PC-9 (cell line): ENCODE measurements around the gene TADA2B. TPM values are rescaled to one million over a fixed set of nuclear protein-coding genes. Genes with fewer than 3 reads are reported as not detected.

Source experiments
- BruUV-seq: library from RNA; stranded (reverse); fragments of 400-500 nt; replicated peaks from 2 replicates; lab custom pipeline; 2021; lab: Mats Ljungman, UMichigan
- CTCF ChIA-PET: fragments of 300-600 bp; sonication (Branson Sonifier 250); formaldehyde crosslinking; loops from one replicate; lab custom pipeline; 2022; ENCODE audit warnings: antibody characterized with exemption; lab: Charles Lee
- POLR2A ChIA-PET: fragments of 300-600 bp; sonication (Branson Sonifier 250); formaldehyde crosslinking; loops from one replicate; lab custom pipeline; 2022; ENCODE audit warnings: antibody characterized with exemption; ENCODE audit not compliant: unreplicated experiment; lab: Charles Lee
- DNase-seq, 2 experiments: peaks; one replicate each; pipeline versions ENCODE4 v3.0.0 to v3.0.0-alpha.2; 2015 to 2022; ENCODE audit warnings: mixed read lengths in 1 of 2
- H2AFZ ChIP-seq: fragments of 200-600 bp; sonication (generic); 2 replicates; pipeline ENCODE4 v1.8.1; 2017; ENCODE audit warnings: antibody characterized with exemption
- H3F3A ChIP-seq: fragments of 200-600 bp; sonication (generic); 2 replicates; pipeline ENCODE4 v1.8.1; 2017; ENCODE audit warnings: antibody characterized with exemption, mild to moderate bottlenecking, low read depth; ENCODE audit not compliant: insufficient read depth
- H3K27ac ChIP-seq: fragments of 200-600 bp; sonication (generic); 2 replicates; pipeline ENCODE4 v1.6.1; 2016; ENCODE audit warnings: mixed run types
- H3K27me3 ChIP-seq: fragments of 200-600 bp; sonication (generic); 2 replicates; pipeline ENCODE4 v1.6.1; 2016; ENCODE audit warnings: low read depth, mixed run types; ENCODE audit not compliant: insufficient read depth
- H3K36me3 ChIP-seq: fragments of 200-600 bp; sonication (generic); 2 replicates; pipeline ENCODE4 v1.6.1; 2016; ENCODE audit warnings: low read depth, mixed run types
- H3K4me1 ChIP-seq: fragments of 200-600 bp; sonication (generic); replicated peaks from 2 replicates; pipeline ENCODE4 v1.6.1; 2016; ENCODE audit warnings: mixed run types; ENCODE audit not compliant: insufficient read depth
- H3K4me2 ChIP-seq: fragments of 200-600 bp; sonication (generic); 2 replicates; pipeline ENCODE4 v1.6.1; 2017; ENCODE audit warnings: mixed run types
- H3K4me3 ChIP-seq: fragments of 200-600 bp; sonication (generic); 2 replicates; pipeline ENCODE4 v1.6.1; 2016; ENCODE audit warnings: mixed run types
- H3K79me2 ChIP-seq: fragments of 200-600 bp; sonication (generic); 2 replicates; pipeline ENCODE4 v1.6.1; 2017; ENCODE audit warnings: low read depth, mixed run types
- H3K9me2 ChIP-seq: fragments of 200-600 bp; sonication (generic); 2 replicates; pipeline ENCODE4 v1.8.1; 2017; ENCODE audit warnings: mild to moderate bottlenecking; ENCODE audit not compliant: insufficient read depth
- H3K9me3 ChIP-seq: fragments of 200-600 bp; sonication (generic); 2 replicates; pipeline ENCODE4 v1.8.1; 2016; ENCODE audit warnings: low read depth; ENCODE audit not compliant: insufficient read depth
- H4K20me1 ChIP-seq: fragments of 200-600 bp; sonication (generic); 2 replicates; pipeline ENCODE4 v1.8.1; 2017; ENCODE audit not compliant: insufficient read depth
- CTCF ChIP-seq: fragments of 200-600 bp; sonication (generic); conservative IDR thresholded peaks from 2 replicates; pipeline ENCODE4 v1.6.1; 2017; ENCODE audit warnings: mixed run types, antibody characterized with exemption, mild to moderate bottlenecking, moderate library complexity
- EZH2 ChIP-seq: fragments of 200-600 bp; sonication (generic); IDR thresholded peaks from 2 replicates; pipeline ENCODE4 v1.8.0; 2017; ENCODE audit warnings: antibody characterized with exemption, low read depth
- intact Hi-C: fragments of 100-400 bp; cut with micrococcal nuclease; formaldehyde crosslinking; loops from one replicate; pipeline ENCODE4 v1.10.0; 2022; ENCODE audit not compliant: unreplicated experiment
- total RNA-seq: library from RNA; stranded (reverse); gene quantifications from 2 replicates; pipeline ENCODE4 v1.2.3, GENCODE V29; 2021

TADA2B gene
- total RNA-seq, 1 experiment from 2014 or later: 9.5 TPM

GRCh38 chr4:7051905-7052304 lies 8.7 kb downstream of the TADA2B start:
- H3K36me3 ChIP-seq: no peaks in the 10 kb centered on the region
- H3K4me2 ChIP-seq: no peak overlapping the region
- no peaks in the 10 kb centered on the region for H4K20me1 ChIP-seq
- H3K4me1 ChIP-seq: no peaks in the 10 kb centered on the region
- BruUV-seq: no TSS peak
- intact Hi-C loops: no loop called here
- H3K9me3 ChIP-seq: no peaks in the 10 kb centered on the region
- 0 out of 2 replicates have a peak, but pooled peaks cover 3% of the 10 kb centered on the region for H3K79me2 ChIP-seq
- H3K27me3 ChIP-seq: no peaks in the 10 kb centered on the region
- H2AFZ ChIP-seq: no peak overlapping the region
- no peaks in the 10 kb centered on the region for H3F3A ChIP-seq
- no peak for DNase-seq
- no peak overlapping the region for H3K4me3 ChIP-seq
- CTCF ChIA-PET: no interaction called here
- POLR2A ChIA-PET: no interaction called here
- no peaks in the 10 kb centered on the region for H3K9me2 ChIP-seq
- TF ChIP-seq EZH2 (no peak), CTCF (no peak)
- H3K27ac ChIP-seq: no peak overlapping the region

GRCh38 chr4:7052313-7052712 lies 9.1 kb downstream of the TADA2B start:
- H3K9me2 ChIP-seq: no peaks in the 10 kb centered on the region
- no peaks in the 10 kb centered on the region for H3K36me3 ChIP-seq
- intact Hi-C loops: no loop called here
- 0 out of 2 replicates have a peak, but pooled peaks cover 3% of the 10 kb centered on the region for H3K79me2 ChIP-seq
- no peaks in the 10 kb centered on the region for H3F3A ChIP-seq
- H3K4me1 ChIP-seq: no peaks in the 10 kb centered on the region
- no peak for DNase-seq
- ChIA-PET POLR2A (no interaction called here), CTCF (no interaction called here)
- H3K27ac ChIP-seq: no peak overlapping the region
- no peak for TF ChIP-seq CTCF
- TF ChIP-seq EZH2: no peak
- no peak overlapping the region for H3K4me3 ChIP-seq
- no peak overlapping the region for H2AFZ ChIP-seq
- no peak overlapping the region for H3K4me2 ChIP-seq
- H4K20me1 ChIP-seq: no peaks in the 10 kb centered on the region
- H3K9me3 ChIP-seq: no peaks in the 10 kb centered on the region
- no peaks in the 10 kb centered on the region for H3K27me3 ChIP-seq
- no TSS peak for BruUV-seq

GRCh38 chr4:7052923-7053715 lies 9.9 kb downstream of the TADA2B start:
- CTCF ChIA-PET: no interaction called here
- intact Hi-C loops: no loop called here
- no peak for DNase-seq
- no peak overlapping the region for H3K27ac ChIP-seq
- no peaks in the 10 kb centered on the region for H3K36me3 ChIP-seq
- H3K9me3 ChIP-seq: no peaks in the 10 kb centered on the region
- no peak overlapping the region for H3K4me3 ChIP-seq
- H3K79me2 ChIP-seq: no peaks in the 10 kb centered on the region
- no peak overlapping the region for H2AFZ ChIP-seq
- POLR2A ChIA-PET: no interaction called here
- no peaks in the 10 kb centered on the region for H3F3A ChIP-seq
- H3K4me1 ChIP-seq: no peaks in the 10 kb centered on the region
- BruUV-seq: no TSS peak
- TF ChIP-seq EZH2 (no peak), CTCF (no peak)
- no peaks in the 10 kb centered on the region for H3K9me2 ChIP-seq
- H3K27me3 ChIP-seq: no peaks in the 10 kb centered on the region
- no peak overlapping the region for H3K4me2 ChIP-seq
- H4K20me1 ChIP-seq: no peaks in the 10 kb centered on the region
